ENCODE measurements around the gene RORB.

The RORB gene

GRCh38 chr9:74557571-74557970 is 60.4 kb downstream of the RORB start:
- TF ChIP-seq POLR2AphosphoS5 (IDR thresholded peaks at IDR 0.05; ENCODE audit: low read depth), result no peak
- TF ChIP-seq GABPA (IDR thresholded peaks at IDR 0.05; ENCODE audit: low read depth), result no peak
- no peak for TF ChIP-seq CTCF (IDR thresholded peaks at IDR 0.05; ENCODE audit: insufficient read depth, low read length)
- no peak for TF ChIP-seq SPI1 (IDR thresholded peaks at IDR 0.05; ENCODE audit: borderline replicate concordance, low read depth)
- TF ChIP-seq REST (IDR thresholded peaks at IDR 0.05; ENCODE audit: insufficient replicate concordance, low read depth), result no peak
- DNase-seq (ENCODE audit: low read depth in 1 of 2, low spot score in 1 of 2), result no peak
- Histone ChIP-seq H3K27ac (replicated peaks) (no peak overlapping the region), H3K27me3 (ENCODE audit: insufficient read depth, poor library complexity, severe bottlenecking) (no peaks in the 10 kb centered on the region), H3K4me3 (replicated peaks; ENCODE audit: insufficient read depth, low read length) (no peak overlapping the region)

GRCh38 chr9:74562611-74563010 is 65.5 kb downstream of the RORB start:
- Histone ChIP-seq H3K27me3 (ENCODE audit: insufficient read depth, poor library complexity, severe bottlenecking) (no peaks in the 10 kb centered on the region), H3K27ac (replicated peaks) (no peak overlapping the region), H3K4me3 (replicated peaks; ENCODE audit: insufficient read depth, low read length) (no peak overlapping the region)
- no peak for DNase-seq (ENCODE audit: low read depth in 1 of 2, low spot score in 1 of 2)
- TF ChIP-seq SPI1 (IDR thresholded peaks at IDR 0.05; ENCODE audit: borderline replicate concordance, low read depth) (no peak), REST (IDR thresholded peaks at IDR 0.05; ENCODE audit: insufficient replicate concordance, low read depth) (no peak), GABPA (IDR thresholded peaks at IDR 0.05; ENCODE audit: low read depth) (no peak), CTCF (IDR thresholded peaks at IDR 0.05; ENCODE audit: insufficient read depth, low read length) (no peak), POLR2AphosphoS5 (IDR thresholded peaks at IDR 0.05; ENCODE audit: low read depth) (no peak)

- DNase-seq (ENCODE audit: low read depth in 1 of 2, low spot score in 1 of 2), result peak in 1 of 2 experiments; percentile 10
- TF ChIP-seq SPI1 (IDR thresholded peaks at IDR 0.05; ENCODE audit: borderline replicate concordance, low read depth) (no peak), CTCF (IDR thresholded peaks at IDR 0.05; ENCODE audit: insufficient read depth, low read length) (peak; percentile 71)
- Histone ChIP-seq H3K4me3 (replicated peaks; ENCODE audit: insufficient read depth, low read length) (no peak overlapping the region), H3K27ac (replicated peaks) (no peak overlapping the region), H3K27me3 (ENCODE audit: insufficient read depth, poor library complexity, severe bottlenecking) (no peaks in the 10 kb centered on the region)
Observed at GRCh38 chr9:74570879-74571512, 73.9 kb downstream of the RORB start.

- Histone ChIP-seq H3K27ac (replicated peaks) (no peak overlapping the region), H3K27me3 (ENCODE audit: insufficient read depth, poor library complexity, severe bottlenecking) (no peaks in the 10 kb centered on the region), H3K4me3 (replicated peaks; ENCODE audit: insufficient read depth, low read length) (no peak overlapping the region)
- no peak for DNase-seq (ENCODE audit: low read depth in 1 of 2, low spot score in 1 of 2)
- TF ChIP-seq REST (IDR thresholded peaks at IDR 0.05; ENCODE audit: insufficient replicate concordance, low read depth) (no peak), GABPA (IDR thresholded peaks at IDR 0.05; ENCODE audit: low read depth) (no peak), POLR2AphosphoS5 (IDR thresholded peaks at IDR 0.05; ENCODE audit: low read depth) (no peak), SPI1 (IDR thresholded peaks at IDR 0.05; ENCODE audit: borderline replicate concordance, low read depth) (no peak), CTCF (IDR thresholded peaks at IDR 0.05; ENCODE audit: insufficient read depth, low read length) (no peak)
Observed at GRCh38 chr9:74573640-74574191, 76.6 kb downstream of the RORB start.
